SK-N-MC (cell line): ENCODE measurements around the gene GPC3.

Source experiments
- EZH2 ChIP-seq: fragments of 200-600 bp; sonication (generic); IDR thresholded peaks from one replicate; pipeline ENCODE4 v1.6.1; 2017; ENCODE audit warnings: antibody characterized with exemption
- FOXP2 ChIP-seq: optimal IDR thresholded peaks from 2 replicates; pipeline ENCODE3; 2011; ENCODE audit warnings: mild to moderate bottlenecking, moderate library complexity; ENCODE audit not compliant: insufficient read depth; ENCODE audit errors: extremely low read length, control extremely low read depth
- POLR2AphosphoS5 ChIP-seq: IDR thresholded peaks from 2 replicates; pipeline ENCODE4 v1.6.1; 2012; ENCODE audit warnings: mild to moderate bottlenecking, low read depth, low read length, borderline replicate concordance

GRCh38 chrX:133939655-133940302 is 45.6 kb downstream of the GPC3 start:
- TF ChIP-seq EZH2 (no peak), POLR2AphosphoS5 (no peak), FOXP2 (no peak)
